ENCODE data around the gene GPATCH4.

- peak; percentile 94 for TF ChIP-seq CTCF (conservative IDR thresholded peaks at IDR 0.05; ENCODE audit: low read depth, low read length)
- peak; percentile 80 for TF ChIP-seq EZH2 (IDR thresholded peaks at IDR 0.05; ENCODE audit: low read length, unreplicated experiment)
- peak; percentile 52; the same call in 1 of the 2 replicates for TF ChIP-seq EZH2phosphoT487 (IDR thresholded peaks at IDR 0.05; ENCODE audit: borderline replicate concordance, low read length)
Observed at GRCh38 chr1:156625436-156626078, 24.3 kb upstream of the GPATCH4 start.

Data from PC-3 (cell line).